Measurements from ENCODE around the gene SHISAL2A.

Gene SHISAL2A

DNA sequence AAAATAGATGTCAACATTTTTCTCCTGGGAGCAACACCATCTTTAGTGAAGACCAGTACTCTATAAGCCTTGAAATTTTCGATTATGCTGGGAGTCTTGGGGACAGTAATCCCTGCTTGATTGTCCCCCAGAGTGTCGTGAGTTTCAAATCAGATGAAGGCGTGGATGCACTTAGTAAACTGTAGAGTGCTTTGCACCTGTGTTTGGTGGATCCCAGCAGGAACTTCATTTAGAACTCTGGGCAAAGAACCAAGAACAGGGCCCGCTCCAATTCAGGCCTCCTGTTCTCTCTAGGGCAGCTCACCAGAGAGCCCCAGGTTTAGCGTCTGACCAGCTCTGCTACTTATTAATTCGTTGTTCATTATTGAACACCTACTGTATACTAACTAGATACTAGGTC is 29.3 kb upstream of the SHISAL2A start:
- Mint-ChIP-seq H3K27me3 (no peaks in the 10 kb centered on the region), H3K27ac (peak overlapping the region; percentile 96), H3K9me3 (no peaks in the 10 kb centered on the region), H3K36me3 (peaks cover 6% of the 10 kb centered on the region), H3K4me1 (peaks cover 49% of the 10 kb centered on the region), H3K4me3 (peak overlapping the region; percentile 92)

DNA sequence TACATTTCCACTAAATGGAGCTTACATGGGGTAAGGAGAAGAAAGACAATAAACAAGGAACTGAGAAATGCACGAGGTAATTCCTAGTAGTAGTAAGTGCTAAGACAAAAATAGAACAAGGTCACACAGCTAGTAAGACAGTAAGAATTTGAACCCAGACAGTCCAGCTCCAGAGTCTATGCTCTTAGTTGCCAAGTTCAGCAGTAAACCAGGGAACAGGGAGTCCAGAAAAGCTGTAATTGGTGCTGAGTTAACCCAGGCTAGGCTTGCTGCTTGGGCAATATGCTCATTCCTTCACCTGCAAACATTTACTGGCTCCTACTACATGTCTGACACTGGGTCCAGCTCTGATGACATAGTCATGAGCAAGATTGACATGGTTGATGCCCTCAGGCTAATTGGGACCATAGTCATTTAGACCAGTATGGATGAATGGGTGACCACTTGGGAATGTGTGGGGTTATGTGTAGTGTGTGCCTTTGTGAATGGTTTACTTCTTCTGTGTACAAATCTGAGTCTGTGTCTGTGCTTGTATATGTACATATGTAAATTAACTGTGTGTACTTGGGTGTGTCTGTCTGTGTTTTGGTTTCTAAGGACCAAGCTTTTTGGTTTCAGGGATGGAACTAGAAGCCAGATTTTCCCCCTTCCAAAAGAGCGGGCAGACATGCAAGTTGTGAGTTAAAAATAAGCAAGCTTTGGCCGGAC is 28.8 kb upstream of the SHISAL2A start:
- peaks cover 6% of the 10 kb centered on the region for H3K36me3 Mint-ChIP-seq
- H3K27me3 Mint-ChIP-seq, result no peaks in the 10 kb centered on the region
- peaks cover 49% of the 10 kb centered on the region for H3K4me1 Mint-ChIP-seq
- H3K27ac Mint-ChIP-seq, result peak overlapping the region; percentile 96
- no peaks in the 10 kb centered on the region for H3K9me3 Mint-ChIP-seq
- H3K4me3 Mint-ChIP-seq, result peak overlapping the region; percentile 92

DNA sequence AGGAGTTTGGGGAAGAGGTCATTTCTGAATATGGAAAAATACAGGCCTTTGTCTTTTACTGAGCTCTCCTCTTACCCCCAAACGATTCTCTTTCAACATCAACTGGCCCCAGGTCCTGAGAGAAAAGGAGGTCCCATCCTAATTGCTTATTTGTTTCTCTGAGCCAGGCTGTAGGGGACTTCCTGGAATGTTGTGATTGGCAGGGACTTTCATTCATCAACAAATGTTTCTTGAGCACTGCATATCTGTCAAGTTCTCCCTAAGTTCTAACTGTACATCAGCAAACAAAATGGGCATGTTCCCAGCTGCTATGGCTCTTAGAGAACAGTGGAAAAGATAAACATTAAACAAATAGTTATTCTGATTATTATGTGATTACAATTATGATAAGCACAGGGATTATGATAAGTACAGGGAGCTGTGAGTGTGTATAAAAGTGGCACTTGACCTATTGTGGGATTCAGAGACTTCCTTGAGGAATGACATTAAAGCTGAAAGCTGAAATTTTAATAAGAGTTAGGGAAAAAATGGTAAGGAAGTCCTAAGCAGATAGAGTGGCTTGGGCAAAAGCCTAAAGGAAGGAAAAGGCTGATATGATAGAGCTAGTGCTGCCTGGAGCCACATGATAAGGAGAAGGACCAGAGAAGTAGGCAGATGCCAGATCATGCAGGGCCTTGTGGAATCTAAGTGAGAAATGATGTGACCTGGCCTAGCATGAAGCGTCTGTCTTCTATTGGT is 19.2 kb upstream of the SHISAL2A start:
- Mint-ChIP-seq H3K27me3 (no peaks in the 10 kb centered on the region), H3K4me1 (peaks cover 28% of the 10 kb centered on the region), H3K4me3 (no peak overlapping the region), H3K27ac (peak overlapping the region; percentile 14), H3K36me3 (peaks cover 1% of the 10 kb centered on the region), H3K9me3 (no peaks in the 10 kb centered on the region)

DNA sequence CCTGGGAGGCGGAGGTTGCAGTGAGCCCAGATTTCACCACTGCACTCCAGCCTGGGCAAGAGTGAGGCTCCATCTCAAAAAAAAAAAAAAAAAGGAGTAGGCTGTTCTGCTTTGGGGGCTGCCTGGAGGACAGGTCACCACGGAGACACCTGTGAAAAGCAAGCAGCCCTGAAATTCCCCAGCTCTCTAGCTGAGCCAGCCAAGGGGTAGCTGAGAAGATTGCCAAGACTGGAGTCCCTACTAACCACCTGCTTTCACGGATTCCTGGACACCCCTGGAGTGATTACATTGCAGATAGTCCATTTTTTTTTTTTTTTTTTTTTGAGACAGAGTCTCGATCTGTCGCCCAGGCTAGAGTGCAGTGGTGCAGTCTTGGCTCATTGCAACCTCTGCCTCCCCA is 18.3 kb upstream of the SHISAL2A start:
- Mint-ChIP-seq H3K4me3 (no peak overlapping the region), H3K36me3 (peaks cover 1% of the 10 kb centered on the region), H3K27me3 (no peaks in the 10 kb centered on the region), H3K4me1 (peaks cover 28% of the 10 kb centered on the region), H3K27ac (no peak overlapping the region), H3K9me3 (no peaks in the 10 kb centered on the region)

DNA sequence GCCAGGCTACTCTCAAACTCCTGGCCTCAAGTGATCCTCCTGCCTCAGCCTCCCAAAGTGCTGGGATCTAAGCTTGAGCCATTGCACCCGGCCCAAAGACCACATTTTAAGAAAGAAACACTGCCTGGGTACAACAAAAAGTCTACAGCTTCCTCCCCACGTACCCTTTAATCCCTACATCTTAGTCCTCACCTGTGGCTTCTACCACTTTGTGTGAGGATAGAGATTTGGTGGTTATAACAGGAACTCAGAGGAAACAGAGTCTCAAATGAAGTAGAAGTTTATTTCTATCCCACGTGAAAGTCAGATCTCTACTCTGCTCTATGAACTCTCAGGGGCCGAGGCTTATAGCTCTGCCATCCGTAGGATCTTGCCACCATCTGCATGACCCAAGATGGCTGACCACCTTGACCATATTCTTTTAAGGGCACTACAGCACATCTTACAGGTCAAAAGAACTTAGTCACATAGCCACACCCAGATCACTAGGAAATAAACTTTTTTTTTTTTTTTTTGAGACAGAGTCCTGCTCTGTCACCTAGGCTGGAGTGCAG is 17.4 kb upstream of the SHISAL2A start:
- peaks cover 32% of the 10 kb centered on the region for H3K4me1 Mint-ChIP-seq
- no peak overlapping the region for H3K4me3 Mint-ChIP-seq
- peaks cover 5% of the 10 kb centered on the region for H3K36me3 Mint-ChIP-seq
- no peaks in the 10 kb centered on the region for H3K9me3 Mint-ChIP-seq
- H3K27me3 Mint-ChIP-seq, result no peaks in the 10 kb centered on the region
- H3K27ac Mint-ChIP-seq, result no peak overlapping the region

DNA sequence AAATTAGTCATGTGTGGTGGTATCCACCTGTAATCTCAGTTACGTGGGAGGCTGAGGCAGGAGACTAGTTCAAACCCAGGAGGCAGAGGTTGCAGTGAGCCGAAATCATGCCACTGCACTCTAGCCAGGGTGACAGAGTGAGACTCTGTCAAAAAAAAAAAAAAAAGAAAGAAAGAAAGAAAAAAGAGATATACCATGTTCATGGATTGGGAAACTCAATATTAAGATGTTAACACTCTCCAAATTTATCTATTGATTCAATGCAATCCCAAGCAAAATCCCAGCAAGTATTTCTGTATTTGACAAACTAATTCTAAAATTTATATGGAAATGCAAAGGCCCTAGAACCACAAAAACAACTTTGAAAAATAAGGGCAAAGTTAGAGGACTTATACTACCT is 11.0 kb upstream of the SHISAL2A start:
- Mint-ChIP-seq H3K4me1 (peaks cover 18% of the 10 kb centered on the region), H3K9me3 (no peaks in the 10 kb centered on the region), H3K27me3 (no peaks in the 10 kb centered on the region), H3K27ac (no peak overlapping the region), H3K4me3 (no peak overlapping the region), H3K36me3 (peaks cover 7% of the 10 kb centered on the region)

DNA sequence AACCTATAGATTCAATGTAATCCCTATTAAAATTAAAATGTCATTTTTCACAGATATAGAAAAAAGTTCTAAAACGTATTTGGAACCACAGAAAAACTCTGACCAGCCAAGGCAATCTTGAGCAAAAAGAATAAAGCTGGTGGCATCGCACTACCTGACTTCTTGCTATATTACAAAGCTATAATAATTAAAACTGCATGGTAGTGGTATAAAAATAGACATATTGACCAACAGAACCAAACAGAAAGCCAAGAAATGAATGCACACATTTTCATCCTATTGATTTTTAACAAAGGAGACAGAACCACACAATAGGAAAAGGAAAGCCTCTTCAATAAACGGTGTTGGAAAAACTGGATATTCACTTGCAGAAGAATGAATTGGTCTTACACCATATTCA is 9.2 kb upstream of the SHISAL2A start:
- Mint-ChIP-seq H3K27ac (no peak overlapping the region), H3K4me3 (no peak overlapping the region), H3K27me3 (no peaks in the 10 kb centered on the region), H3K36me3 (peaks cover 7% of the 10 kb centered on the region), H3K9me3 (no peaks in the 10 kb centered on the region), H3K4me1 (peaks cover 22% of the 10 kb centered on the region)

DNA sequence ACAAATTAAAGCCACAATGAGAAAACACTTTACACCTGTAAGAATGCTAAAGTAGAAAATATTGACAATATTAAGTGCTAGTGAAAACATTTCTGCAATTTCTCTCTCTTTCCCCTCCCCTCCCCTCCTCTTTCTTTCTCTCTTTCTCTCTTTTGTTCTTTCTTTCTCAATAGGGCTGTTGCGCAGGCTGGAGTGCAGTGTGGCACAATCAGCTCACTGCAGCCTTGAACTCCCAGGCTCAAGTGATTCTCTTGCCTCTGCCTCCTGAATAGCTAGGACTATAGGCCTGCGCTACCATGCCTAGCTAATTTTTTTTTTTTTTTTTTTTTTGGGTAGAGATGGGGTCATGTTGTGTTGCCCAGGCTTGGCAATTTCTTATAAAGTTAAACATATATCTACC is 5.9 kb upstream of the SHISAL2A start:
- H3K4me3 Mint-ChIP-seq, result no peak overlapping the region
- no peaks in the 10 kb centered on the region for H3K9me3 Mint-ChIP-seq
- H3K36me3 Mint-ChIP-seq, result no peaks in the 10 kb centered on the region
- H3K27ac Mint-ChIP-seq, result no peak overlapping the region
- H3K4me1 Mint-ChIP-seq, result peaks cover 36% of the 10 kb centered on the region
- H3K27me3 Mint-ChIP-seq, result no peaks in the 10 kb centered on the region

DNA sequence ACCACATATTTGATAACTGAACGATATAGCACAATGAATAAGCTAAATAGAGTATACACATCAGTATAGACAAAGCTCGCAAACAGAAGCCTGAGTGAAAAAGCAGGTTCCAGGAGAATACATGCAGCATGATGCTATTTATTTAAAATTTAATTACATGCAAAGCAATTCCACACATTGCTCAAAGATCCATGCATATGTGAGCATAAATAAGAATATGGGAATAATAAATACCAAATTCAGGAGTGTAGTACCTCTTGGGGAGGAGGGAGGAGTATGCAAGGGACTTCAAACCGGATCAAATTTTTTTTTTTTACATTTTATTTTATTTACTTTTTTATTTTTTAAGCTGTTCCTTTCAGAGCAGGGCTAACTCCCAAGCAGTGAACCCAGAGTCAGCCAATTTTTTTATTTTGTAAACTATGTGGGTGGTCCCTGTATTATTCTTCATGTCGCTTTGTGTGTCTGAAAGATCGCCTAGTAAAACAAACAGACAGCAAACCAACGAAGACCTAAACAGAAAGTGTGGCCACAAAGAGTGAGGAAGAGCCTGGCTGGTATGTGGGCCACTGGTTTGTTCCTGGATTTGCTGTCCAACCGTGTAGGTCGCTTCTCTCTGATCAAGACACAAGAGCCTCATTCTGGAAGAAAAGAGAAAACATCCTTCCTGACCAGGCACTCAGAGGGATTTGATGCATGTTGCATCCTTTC is 4.2 kb upstream of the SHISAL2A start:
- H3K36me3 Mint-ChIP-seq, result no peaks in the 10 kb centered on the region
- H3K27ac Mint-ChIP-seq, result no peak overlapping the region
- peaks cover 46% of the 10 kb centered on the region for H3K4me1 Mint-ChIP-seq
- no peaks in the 10 kb centered on the region for H3K27me3 Mint-ChIP-seq
- H3K9me3 Mint-ChIP-seq, result no peaks in the 10 kb centered on the region
- no peak overlapping the region for H3K4me3 Mint-ChIP-seq

DNA sequence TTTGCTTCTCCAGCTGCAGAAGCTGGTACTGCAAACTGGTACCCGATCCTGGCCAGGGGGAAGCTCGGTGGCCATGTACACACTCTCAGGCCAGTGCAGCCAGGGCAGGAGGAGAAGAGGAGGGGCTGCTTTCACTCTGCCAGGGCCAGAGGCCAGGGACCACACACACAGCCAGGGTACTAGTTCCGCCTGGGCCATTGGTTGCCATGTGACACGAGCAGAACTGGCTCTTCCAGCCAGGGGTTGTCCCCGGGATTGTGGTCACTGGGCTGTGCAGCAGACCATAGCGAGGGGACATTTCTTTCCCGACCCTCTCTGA is 3.7 kb upstream of the SHISAL2A start:
- Mint-ChIP-seq H3K36me3 (no peaks in the 10 kb centered on the region), H3K27me3 (no peaks in the 10 kb centered on the region), H3K27ac (no peak overlapping the region), H3K4me3 (no peak overlapping the region), H3K9me3 (no peaks in the 10 kb centered on the region), H3K4me1 (peaks cover 51% of the 10 kb centered on the region)

DNA sequence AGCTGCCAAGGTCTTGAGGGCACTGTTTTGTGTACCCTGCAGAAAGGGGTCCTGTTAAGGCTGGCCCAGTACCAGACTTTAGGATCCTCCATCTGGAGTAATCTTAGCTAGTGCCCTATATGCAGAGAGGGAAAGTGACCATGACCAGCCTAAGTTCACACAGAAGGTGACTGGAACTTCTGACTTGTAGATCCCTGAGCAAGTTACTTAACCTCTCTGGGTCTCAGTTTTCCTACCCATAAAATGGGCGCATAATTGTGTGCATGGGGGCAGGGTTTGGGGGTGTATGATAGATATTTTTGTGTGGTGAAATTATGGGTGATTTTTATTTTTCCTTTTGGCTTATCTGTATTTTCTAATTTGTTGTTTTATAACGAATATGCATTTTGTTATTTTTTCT is 3.3 kb upstream of the SHISAL2A start:
- peaks cover 55% of the 10 kb centered on the region for H3K4me1 Mint-ChIP-seq
- H3K36me3 Mint-ChIP-seq, result no peaks in the 10 kb centered on the region
- no peak overlapping the region for H3K27ac Mint-ChIP-seq

DNA sequence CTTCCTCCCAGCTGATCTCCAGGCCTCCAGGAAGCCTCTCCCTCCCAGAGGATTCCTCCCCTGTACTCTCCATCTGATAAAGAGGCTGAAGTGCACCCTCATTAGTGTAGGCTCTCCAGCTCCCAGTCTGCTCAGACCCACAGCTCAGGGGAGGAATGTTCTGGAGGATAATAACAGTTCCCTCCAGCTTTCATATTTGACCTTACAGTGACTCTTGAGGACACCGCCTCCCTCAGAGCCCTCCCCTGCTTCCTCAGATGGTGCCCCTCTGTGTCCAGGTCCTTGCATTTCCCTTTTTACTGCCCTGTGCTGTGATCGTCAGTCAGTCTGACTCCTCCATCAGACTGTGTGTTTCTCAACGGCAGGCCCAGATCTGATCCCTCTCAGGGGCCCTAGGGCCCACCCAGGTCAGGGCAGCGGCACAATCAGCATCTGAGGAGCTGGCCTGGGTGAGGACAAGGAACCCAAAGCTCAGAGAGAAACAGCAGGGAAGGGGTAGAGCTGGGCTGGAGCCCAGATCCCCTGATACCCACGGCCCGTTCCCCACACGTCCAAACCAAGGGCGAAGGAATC is 1.1 kb upstream of the SHISAL2A start:
- H3K27me3 Mint-ChIP-seq, result no peaks in the 10 kb centered on the region
- H3K27ac Mint-ChIP-seq, result peak overlapping the region; percentile 94
- no peaks in the 10 kb centered on the region for H3K36me3 Mint-ChIP-seq
- peak overlapping the region; percentile 83 for H3K4me3 Mint-ChIP-seq
- H3K9me3 Mint-ChIP-seq, result no peaks in the 10 kb centered on the region
- H3K4me1 Mint-ChIP-seq, result peaks cover 67% of the 10 kb centered on the region

More for the DNA sequence above, 3.3 kb upstream of the SHISAL2A start:
- Mint-ChIP-seq H3K9me3 (no peaks in the 10 kb centered on the region), H3K4me3 (no peak overlapping the region), H3K27me3 (no peaks in the 10 kb centered on the region)

DNA sequence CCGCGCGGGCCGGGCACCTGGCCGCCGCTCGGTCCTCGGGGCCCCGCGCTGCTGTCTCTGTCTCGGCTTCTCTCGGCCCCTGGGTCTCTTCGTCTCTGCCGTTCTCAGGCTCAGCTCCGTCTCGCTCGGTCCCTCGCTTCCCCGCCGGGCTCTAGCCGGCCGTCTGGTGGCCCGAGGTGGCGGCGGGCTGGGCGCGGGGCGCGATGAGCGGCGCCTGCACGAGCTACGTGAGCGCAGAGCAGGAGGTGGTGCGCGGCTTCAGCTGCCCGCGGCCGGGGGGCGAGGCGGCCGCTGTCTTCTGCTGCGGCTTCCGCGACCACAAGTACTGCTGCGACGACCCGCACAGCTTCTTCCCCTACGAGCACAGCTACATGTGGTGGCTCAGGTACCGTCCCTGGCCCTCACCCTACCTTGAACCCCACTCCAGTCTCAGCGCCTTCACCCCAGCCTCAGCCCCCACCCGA is 355 bp downstream of the SHISAL2A start:
- Mint-ChIP-seq H3K27me3 (no peaks in the 10 kb centered on the region), H3K27ac (peak overlapping the region; percentile 98), H3K36me3 (peaks cover 1% of the 10 kb centered on the region), H3K9me3 (no peaks in the 10 kb centered on the region), H3K4me1 (peaks cover 72% of the 10 kb centered on the region), H3K4me3 (peak overlapping the region; percentile 88)

DNA sequence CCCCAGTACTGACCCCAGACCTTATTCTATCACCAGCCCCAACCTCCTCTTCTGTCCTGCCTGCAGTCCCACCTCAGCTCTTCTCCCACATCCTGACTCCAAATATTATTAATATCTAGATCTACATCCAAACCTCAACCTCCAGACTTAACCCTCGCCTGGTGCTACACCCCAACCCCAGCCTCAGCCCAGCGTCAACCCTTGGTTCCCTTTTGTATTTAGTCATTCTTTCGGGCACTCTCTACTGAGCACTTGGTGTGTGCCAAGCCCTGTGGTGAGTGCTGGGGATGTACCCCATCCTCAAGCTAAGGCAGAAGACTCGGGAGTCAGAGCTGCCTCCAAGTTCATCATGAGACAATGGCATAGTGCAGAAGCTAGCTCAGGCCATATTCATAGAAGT is 1.1 kb downstream of the SHISAL2A start:
- H3K4me3 Mint-ChIP-seq, result peak overlapping the region; percentile 88
- peaks cover 79% of the 10 kb centered on the region for H3K4me1 Mint-ChIP-seq
- H3K36me3 Mint-ChIP-seq, result peaks cover 2% of the 10 kb centered on the region
- peak overlapping the region; percentile 98 for H3K27ac Mint-ChIP-seq
- no peaks in the 10 kb centered on the region for H3K9me3 Mint-ChIP-seq
- no peaks in the 10 kb centered on the region for H3K27me3 Mint-ChIP-seq

DNA sequence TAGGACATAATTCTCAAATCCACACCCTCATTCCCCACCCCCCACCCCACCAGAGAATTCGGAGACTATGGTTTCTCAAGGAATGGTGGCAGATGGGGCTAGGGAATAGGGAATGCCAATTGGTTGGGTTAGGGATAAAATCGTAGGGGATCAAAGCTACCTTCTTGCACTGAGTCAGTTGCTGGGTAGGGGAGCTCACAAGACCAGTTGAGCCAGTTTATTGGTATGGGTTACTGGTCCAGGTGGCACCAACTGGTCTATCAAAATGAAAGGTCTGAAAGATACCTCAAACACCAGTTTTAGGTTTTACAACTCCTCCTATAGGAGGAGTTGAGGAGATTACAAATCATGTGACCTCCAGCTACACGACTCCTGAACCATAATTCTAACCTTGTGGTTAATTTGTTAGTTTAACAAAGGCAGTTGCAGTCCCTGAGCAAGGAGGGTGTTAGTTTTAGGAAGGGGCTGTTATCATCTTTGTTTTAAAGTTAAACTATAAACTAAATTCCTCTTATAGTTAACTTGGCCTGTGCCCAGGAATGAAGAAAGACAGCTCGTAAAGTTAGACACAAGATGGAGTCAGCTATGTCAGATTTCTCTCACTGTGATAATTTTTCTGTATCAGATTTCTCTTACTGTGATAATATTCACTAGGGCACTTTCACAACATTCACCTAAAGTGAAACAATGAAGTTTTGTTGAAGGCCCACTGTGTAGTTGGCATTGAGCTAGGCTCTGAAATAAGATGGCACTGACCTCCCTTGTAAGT is 2.5 kb downstream of the SHISAL2A start:
- peaks cover 79% of the 10 kb centered on the region for H3K4me1 Mint-ChIP-seq
- peaks cover 7% of the 10 kb centered on the region for H3K36me3 Mint-ChIP-seq
- H3K4me3 Mint-ChIP-seq, result peak overlapping the region; percentile 47
- H3K9me3 Mint-ChIP-seq, result no peaks in the 10 kb centered on the region
- H3K27me3 Mint-ChIP-seq, result no peaks in the 10 kb centered on the region
- H3K27ac Mint-ChIP-seq, result peak overlapping the region; percentile 98
